ENCODE data around the gene DRD2. TPM values are rescaled to one million over a fixed set of nuclear protein-coding genes. Genes with fewer than 3 reads are reported as not detected.

DRD2 gene
- total and polyA plus RNA-seq, 12 donors = 0.23 to 13.8 (median 5.3) TPM; not detected in 3

- H3K27me3 ChIP-seq = no peaks in the 10 kb centered on the region
- no peaks in the 10 kb centered on the region for H3K9me3 ChIP-seq (replicated peaks in 1 of 3)
- H3K27ac ChIP-seq = no peak overlapping the region
- no peak for DNase-seq
- 82 to 93% (median 86%) methylated on average over 3 of the region's 3 CpGs for WGBS, 4 donors
- no peak for TF ChIP-seq POLR2A (IDR thresholded peaks at IDR 0.05)
- no peak for TF ChIP-seq CTCF (IDR thresholded peaks at IDR 0.05)
- H3K4me3 ChIP-seq = no peak overlapping the region
- peaks cover 0 to 10% of the 10 kb centered on the region in 2 donors for H3K4me1 ChIP-seq (replicated peaks in 1 of 2)
- intact Hi-C loops (cut with DNase I) = no loop called here
- H3K36me3 ChIP-seq (replicated peaks in 1 of 2) = peaks cover 0 to 22% of the 10 kb centered on the region in 2 donors
These were observed 105.8 kb downstream of the DRD2 start for GRCh38 chr11:113369411-113369810.

GRCh38 chr11:113365895-113366294 lies 109.3 kb downstream of the DRD2 start:
- Histone ChIP-seq H3K27ac (no peak overlapping the region), H3K27me3 (no peaks in the 10 kb centered on the region), H3K4me1 (replicated peaks in 1 of 2) (no peaks in the 10 kb centered on the region), H3K9me3 (replicated peaks in 1 of 3) (no peaks in the 10 kb centered on the region), H3K4me3 (no peak overlapping the region), H3K36me3 (replicated peaks in 1 of 2) (peaks cover 0 to 41% of the 10 kb centered on the region in 2 donors)
- intact Hi-C loops (cut with DNase I) = no loop called here
- DNase-seq = no peak
- no peak for TF ChIP-seq POLR2A (IDR thresholded peaks at IDR 0.05)
- TF ChIP-seq CTCF (IDR thresholded peaks at IDR 0.05) = no peak
- 80 to 89% (median 86%) methylated on average over 4 to 5 of the region's 5 CpGs for WGBS, 4 donors

GRCh38 chr11:113363996-113364641 lies 111.1 kb downstream of the DRD2 start:
- H3K4me1 ChIP-seq (replicated peaks in 1 of 2) = no peaks in the 10 kb centered on the region
- no peaks in the 10 kb centered on the region for H3K9me3 ChIP-seq (replicated peaks in 1 of 3)
- H3K27ac ChIP-seq = no peak overlapping the region
- H3K27me3 ChIP-seq = no peaks in the 10 kb centered on the region
- intact Hi-C loops (cut with DNase I) = no loop called here
- 82 to 90% (median 87%) methylated on average over 6 to 7 of the region's 7 CpGs for WGBS, 4 donors
- H3K4me3 ChIP-seq = no peak overlapping the region
- peaks cover 0 to 41% of the 10 kb centered on the region in 2 donors for H3K36me3 ChIP-seq (replicated peaks in 1 of 2)
- TF ChIP-seq CTCF (IDR thresholded peaks at IDR 0.05) (no peak), POLR2A (IDR thresholded peaks at IDR 0.05) (no peak)
- DNase-seq = no peak

- TF ChIP-seq POLR2A (IDR thresholded peaks at IDR 0.05) (no peak), CTCF (IDR thresholded peaks at IDR 0.05) (no peak)
- WGBS, 4 donors = 69 to 83% (median 79%) methylated on average over 5 of the region's 5 CpGs
These were observed 111.8 kb downstream of the DRD2 start for GRCh38 chr11:113363406-113363805.

More at GRCh38 chr11:113363406-113363805, 111.8 kb downstream of the DRD2 start:
- intact Hi-C loops (cut with DNase I) = no loop called here
- DNase-seq = no peak
- Histone ChIP-seq H3K27me3 (no peaks in the 10 kb centered on the region), H3K9me3 (replicated peaks in 1 of 3) (no peaks in the 10 kb centered on the region), H3K36me3 (replicated peaks in 1 of 2) (peaks cover 0 to 39% of the 10 kb centered on the region in 2 donors), H3K4me1 (replicated peaks in 1 of 2) (no peaks in the 10 kb centered on the region), H3K27ac (no peak overlapping the region), H3K4me3 (no peak overlapping the region)

Small RNA genes lying within 50 kb of the gene (microRNA-seq; reads per million reads assigned to microRNA genes)
- 0 reads per million in 3 donors for gene MIR4301

Small RNA genes lying within 50 kb of the gene (small RNA-seq; reads per million reads assigned to genes)
- gene MIR4301 = 0 reads per million in 2 donors

Other genes starting within 250 kb of the DRD2 start
- 10 to 100 TPM in 6 of 9 donors, 1 to 10 TPM in 3; 5.6 to 26.9 (median 17.0) TPM for gene TTC12, start 160.8 kb downstream of the DRD2 start, total RNA-seq
- gene TTC12, start 160.8 kb downstream of the DRD2 start, polyA plus RNA-seq = 10 to 100 TPM in 1 of 3 donors, 1 to 10 TPM in 2; 7.3 to 25.1 (median 7.4) TPM
- under 1 TPM in 8 of 9 donors, not detected in 1; 0.11 to 0.84 (median 0.18) TPM for gene ANKK1, start 87.6 kb downstream of the DRD2 start, total RNA-seq
- 1 to 10 TPM in 2 of 3 donors, under 1 TPM in 1; 0.05 to 3.5 (median 2.4) TPM for gene ANKK1, start 87.6 kb downstream of the DRD2 start, polyA plus RNA-seq
- 1 to 10 TPM in 1 of 9 donors, under 1 TPM in 4, not detected in 4; 0.43 to 1.3 (median 0.55) TPM for gene TMPRSS5, start 230.9 kb upstream of the DRD2 start, total RNA-seq
- gene TMPRSS5, start 230.9 kb upstream of the DRD2 start, polyA plus RNA-seq = 1 to 10 TPM in 2 of 3 donors, under 1 TPM in 1; 0.07 to 1.5 (median 1.0) TPM